Right forelimb (tissue), 1 donor: ENCODE data around the gene RNASET2.

Source experiments
- DNase-seq: peaks from one replicate; pipeline ENCODE4 v3.0.0-alpha.2; 2018

The RNASET2 gene, protein sequence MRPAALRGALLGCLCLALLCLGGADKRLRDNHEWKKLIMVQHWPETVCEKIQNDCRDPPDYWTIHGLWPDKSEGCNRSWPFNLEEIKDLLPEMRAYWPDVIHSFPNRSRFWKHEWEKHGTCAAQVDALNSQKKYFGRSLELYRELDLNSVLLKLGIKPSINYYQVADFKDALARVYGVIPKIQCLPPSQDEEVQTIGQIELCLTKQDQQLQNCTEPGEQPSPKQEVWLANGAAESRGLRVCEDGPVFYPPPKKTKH

GRCh38 chr6:166956444-166957086 is at the start of gene RNASET2:
RNASET2 (minus strand) TSS chr6:166956550; CDS start chr6:166956182, 368 bp downstream.
- DNase-seq, result peak; percentile 96

DNA sequence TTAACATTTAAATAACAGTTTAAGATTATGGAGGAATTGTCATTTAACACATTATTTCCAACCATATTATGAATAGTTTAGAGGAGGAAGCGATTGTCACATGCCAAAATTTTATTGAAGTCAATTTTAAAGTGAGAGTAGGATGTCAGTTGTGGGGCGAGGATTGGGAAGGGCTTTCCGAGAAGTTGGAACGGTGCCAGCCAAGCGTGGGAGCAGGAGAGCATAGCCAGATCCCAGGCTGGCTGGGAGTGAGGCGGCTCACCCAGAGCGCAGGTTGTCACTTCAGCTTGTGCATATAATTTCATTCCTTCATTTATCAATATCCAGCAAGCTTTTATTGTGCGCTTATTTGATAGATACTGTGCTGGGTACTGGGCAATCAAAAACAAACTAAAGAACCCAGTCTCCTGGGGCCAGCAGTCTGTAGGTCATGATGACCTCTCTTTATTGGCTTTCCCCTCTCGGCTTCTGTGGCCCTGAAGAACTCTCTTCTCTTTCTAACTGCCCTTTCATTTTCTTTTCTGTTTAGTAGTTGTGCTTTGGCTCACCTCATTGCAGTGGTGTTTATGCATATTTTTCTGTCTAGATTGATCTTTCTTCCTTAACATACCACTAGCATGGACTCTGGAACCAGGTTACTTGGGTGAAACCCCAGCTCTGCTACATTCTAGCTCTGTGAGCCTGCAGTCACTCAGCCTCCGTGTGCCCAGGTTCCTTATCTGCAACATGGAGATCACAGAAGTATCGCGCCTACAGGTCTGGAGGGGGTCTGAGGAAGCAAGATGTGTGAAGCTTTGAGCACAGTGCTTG is 49.2 kb upstream of the RNASET2 start:
- DNase-seq, result no peak

GRCh38 chr6:167000759-167001158 is 44.4 kb upstream of the RNASET2 start:
- DNase-seq, result no peak

GRCh38 chr6:166999884-167000253 is 43.5 kb upstream of the RNASET2 start:
- no peak for DNase-seq

GRCh38 chr6:166999145-166999883 is 43.0 kb upstream of the RNASET2 start, which contains the start of gene CEP43:
CEP43 (plus strand) TSS chr6:166999397; CDS start chr6:166999413, 16 bp downstream.
- peak; percentile 97 for DNase-seq

DNA sequence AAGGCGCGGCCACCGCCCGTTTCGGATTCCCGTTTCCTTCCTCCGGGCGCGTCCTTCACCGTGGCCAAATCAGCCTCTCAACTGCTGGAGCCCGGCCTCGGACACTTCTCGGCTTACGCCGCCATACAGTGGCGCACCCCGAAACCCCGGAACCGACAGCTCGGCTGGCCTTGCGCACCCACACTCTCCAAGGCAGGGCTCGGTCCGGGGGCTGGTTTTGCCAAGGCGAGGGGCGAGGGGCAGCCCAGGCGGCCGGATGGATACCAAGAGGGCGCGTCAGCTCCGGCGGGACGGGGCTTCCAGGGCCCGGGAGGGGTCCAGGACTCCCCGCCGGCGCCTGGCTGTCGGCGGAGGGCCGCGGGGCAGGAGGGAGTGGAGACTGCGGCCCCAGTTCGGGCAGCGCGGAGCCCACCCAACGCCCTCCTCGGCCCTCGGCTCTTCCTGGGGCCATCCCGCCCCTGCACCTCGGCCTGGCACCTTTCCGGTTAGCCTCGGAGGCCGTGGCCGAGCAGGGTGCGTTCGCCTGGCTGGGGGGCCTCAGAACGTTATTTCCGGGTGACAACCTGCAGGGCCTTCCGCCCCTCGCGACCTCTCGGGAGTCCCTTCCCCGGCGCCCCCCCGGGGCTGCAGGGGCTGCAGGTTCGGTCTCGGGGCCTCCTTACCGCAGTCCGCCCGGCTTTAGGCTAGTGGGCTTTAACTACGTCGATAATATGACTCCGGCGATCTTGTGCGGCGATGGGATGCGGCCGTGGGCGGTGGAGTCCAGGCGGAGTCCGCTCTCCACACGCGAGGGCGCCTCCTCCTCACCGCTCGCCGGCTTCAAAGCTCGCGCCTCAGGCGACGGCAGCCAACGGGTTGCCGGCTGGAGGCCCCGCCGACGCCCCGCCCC is 42.1 kb upstream of the RNASET2 start:
- DNase-seq, result no peak

GRCh38 chr6:166997768-166998255 is 41.5 kb upstream of the RNASET2 start:
- DNase-seq, result peak; percentile 70

DNA sequence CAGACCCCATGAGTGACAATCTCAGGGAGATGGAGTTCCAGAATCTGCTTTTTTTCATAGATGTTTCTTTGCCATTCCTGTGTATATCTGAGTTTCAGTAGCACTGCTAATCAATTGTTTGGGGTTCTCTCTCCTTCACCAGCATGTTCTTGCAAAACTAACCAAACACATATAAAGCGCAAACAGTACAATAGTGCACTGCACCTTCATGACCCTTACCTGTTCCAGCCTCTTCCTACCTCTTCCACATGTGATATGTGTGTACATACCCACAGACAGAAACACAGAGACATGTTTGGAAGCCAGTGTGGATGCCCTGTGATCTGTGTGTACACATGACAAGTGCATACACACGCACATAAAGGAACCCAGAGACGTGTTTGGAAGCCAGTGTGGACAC is 41.0 kb upstream of the RNASET2 start:
- no peak for DNase-seq

GRCh38 chr6:166996406-166996805 is 40.1 kb upstream of the RNASET2 start:
- no peak for DNase-seq

DNA sequence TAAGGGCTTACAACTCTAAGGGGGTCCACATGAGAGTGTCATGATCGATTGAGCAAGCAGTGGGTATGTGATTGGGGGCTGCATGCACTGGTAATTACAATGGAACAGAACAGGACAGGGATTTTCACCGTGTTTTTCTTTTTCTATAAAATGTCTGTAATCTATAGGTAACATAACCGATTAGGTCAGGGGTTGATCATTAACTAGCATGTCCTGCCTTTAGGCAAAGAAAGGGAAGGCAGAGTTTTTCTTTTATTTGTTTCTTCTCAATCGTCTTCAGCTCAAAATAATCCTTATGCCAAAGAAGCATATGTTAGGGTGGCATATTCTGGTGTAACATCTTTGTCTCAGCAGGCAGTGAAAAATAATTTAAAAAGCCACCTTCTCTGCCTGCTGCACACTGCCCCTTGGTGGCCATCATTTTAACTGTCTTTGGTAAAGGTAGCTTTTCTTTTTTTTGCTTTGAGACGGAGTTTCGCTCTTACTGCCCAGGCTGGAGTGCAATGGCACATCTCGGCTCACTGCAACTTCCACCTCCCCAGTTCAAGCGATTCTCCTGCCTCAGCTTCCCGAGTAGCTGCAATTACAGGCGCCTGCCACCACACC is 33.2 kb upstream of the RNASET2 start:
- no peak for DNase-seq

DNA sequence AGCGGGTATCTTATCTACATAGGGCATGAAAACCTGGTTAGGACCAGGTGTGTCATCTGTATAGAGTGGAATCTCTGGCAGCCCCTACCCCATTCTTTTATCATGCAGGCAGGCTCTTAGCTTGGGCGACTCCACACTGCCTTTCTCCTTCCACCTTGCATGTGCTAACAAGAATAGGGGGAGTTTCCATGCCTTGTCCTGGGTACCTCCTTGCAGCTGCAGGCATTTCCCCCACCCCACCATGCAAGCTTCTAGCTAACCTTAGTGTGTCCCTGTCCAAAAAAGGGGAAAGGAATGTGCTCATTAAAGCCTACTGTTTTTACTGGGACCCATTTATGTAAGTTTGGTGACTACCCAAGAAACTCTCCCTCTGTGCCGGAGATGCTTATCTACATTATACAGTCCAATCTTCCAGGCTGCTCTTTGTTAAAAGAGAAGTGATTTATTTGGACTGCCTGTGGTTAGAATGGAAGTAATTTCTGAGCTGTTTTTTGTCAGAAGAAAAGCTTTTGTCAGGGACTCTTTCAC is 32.4 kb upstream of the RNASET2 start:
- no peak for DNase-seq

DNA sequence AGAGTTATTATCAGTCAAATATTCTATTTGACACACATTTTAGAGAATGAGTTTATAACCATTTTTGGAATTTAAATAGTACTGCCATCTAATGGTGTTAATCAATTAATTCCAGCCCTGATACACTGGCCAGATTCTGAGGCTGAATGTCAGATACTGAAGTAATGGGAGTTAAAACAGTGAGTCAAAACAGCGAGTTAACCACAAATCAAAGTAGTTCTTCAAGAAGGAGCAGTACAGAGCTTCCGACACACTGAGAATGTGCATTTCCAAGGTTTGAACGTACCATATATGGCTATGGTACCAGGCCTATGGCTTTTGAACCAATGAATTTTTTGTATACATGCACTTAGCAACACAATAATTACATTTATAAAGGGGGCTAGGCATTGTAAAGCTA is 31.6 kb upstream of the RNASET2 start:
- DNase-seq, result no peak

GRCh38 chr6:166987448-166987847 is 31.1 kb upstream of the RNASET2 start:
- no peak for DNase-seq

- DNase-seq, result no peak
Observed at GRCh38 chr6:166980738-166981137, 24.4 kb upstream of the RNASET2 start.

DNA sequence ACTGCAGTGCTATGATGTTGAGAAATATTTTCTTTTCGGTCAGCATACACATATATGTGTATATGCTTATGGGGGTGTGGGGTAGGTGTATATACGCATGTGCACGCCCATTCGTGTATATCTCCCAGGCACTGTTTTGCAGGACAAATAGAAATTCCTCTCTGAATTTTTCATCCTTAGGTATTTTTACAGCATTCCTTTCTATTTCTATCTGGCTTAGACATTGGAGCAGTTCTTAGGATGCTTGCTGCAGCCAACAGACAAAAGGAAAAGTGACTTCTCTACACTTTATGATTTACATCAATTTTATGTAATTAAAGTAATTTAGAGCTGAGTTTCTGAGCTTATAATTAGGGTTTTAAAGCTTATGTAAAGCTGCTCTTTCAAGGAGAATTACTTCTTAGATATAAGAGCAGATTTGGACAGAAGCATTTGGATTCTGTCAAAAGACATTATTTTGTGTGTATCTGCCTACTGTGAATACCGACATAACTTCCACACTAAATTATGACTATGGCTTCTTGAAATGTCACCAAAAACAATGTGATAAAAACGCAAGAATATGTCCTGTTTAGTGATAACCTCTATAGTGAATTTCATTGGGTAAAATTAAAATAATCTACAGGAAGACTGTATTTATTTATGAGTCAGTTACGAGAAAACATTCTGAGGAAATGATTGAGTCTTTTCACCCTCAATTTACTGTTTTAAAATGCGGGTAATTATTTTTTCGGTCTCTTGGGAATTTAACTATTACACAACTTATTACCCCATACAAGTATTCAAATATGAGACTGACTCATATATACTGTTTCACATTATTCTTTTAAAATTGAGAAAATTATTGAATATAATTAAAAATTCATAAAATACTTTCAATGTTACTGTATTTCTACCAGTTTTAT is 21.5 kb upstream of the RNASET2 start:
- no peak for DNase-seq

DNA sequence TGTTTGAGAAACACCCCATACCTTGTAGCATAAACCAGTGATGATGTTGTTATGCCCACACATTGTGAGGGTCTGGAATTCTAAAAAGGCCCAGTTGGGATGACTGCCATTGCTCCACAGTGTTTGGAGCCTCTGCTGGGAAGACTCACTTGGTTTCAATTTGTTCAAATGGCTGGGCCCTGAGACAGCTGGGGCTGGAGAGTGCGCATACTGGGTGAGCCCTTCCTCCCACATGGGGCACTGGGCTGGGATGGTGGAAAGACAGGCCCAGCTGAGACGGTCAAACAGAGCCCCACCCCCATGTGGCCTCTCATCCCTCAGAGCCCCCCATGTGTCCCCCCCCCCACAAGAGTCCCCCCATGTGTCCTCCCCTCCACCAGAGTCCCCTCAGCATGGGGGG is 20.3 kb upstream of the RNASET2 start:
- no peak for DNase-seq

GRCh38 chr6:166972101-166972500 is 15.8 kb upstream of the RNASET2 start:
- no peak for DNase-seq

GRCh38 chr6:166971271-166971670 is 14.9 kb upstream of the RNASET2 start:
- no peak for DNase-seq

- no peak for DNase-seq
Observed at GRCh38 chr6:166970776-166971175, 14.4 kb upstream of the RNASET2 start.

- DNase-seq, result no peak
Observed at GRCh38 chr6:166970091-166970490, 13.7 kb upstream of the RNASET2 start.
